Measurements from ENCODE around the gene C3orf52. TPM values are rescaled to one million over a fixed set of nuclear protein-coding genes. Genes with fewer than 3 reads are reported as not detected.

The C3orf52 gene
- total and polyA plus RNA-seq, 8 donors = 4.2 to 66.9 (median 35.1) TPM

DNA sequence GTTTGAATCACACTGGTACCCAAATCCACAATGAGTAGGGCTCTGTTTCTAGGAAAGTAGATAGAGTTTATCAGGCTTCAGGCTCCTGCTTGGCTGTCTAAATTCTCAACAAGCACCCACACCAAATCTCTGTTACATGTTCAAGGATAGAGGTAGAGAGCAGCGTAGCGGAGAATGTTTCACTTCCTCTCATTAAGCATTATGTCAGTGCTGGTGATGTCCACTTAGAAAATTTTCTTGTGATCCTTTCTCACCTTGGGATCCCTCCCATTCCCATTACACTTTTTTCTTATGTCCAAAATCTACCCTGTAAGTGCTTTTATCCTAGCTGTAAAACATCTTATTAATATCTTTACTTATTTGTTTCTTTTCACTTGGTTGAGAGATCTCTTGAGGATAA lies 81.6 kb downstream of the C3orf52 start:
- peaks cover 0 to 10% (median 7%) of the 10 kb centered on the region in 4 donors for H3K9me3 ChIP-seq
- H3K36me3 ChIP-seq = peaks cover 0 to 7% (median 2%) of the 10 kb centered on the region in 4 donors
- no peak overlapping the region for H3K27ac ChIP-seq
- no peaks in the 10 kb centered on the region for H3K4me1 ChIP-seq
- intact Hi-C loops (cut with DNase I; ENCODE audit: low total_unique reads) = no loop called here
- H3K4me3 ChIP-seq = no peak overlapping the region
- TF ChIP-seq POLR2A (IDR thresholded peaks at IDR 0.05) = no peak
- TF ChIP-seq POLR2AphosphoS5 (IDR thresholded peaks at IDR 0.05) = no peak
- TF ChIP-seq EP300 (IDR thresholded peaks at IDR 0.05) = no peak
- TF ChIP-seq CTCF (IDR thresholded peaks at IDR 0.05) = no peak
- no peaks in the 10 kb centered on the region for H3K27me3 ChIP-seq
- no peak for DNase-seq
- 86 to 95% (median 94%) methylated on average over 2 of the region's 2 CpGs for WGBS, 5 donors

Small RNA genes within 50 kb of the gene (small RNA-seq; reads per million reads assigned to genes)
- 0 reads per million in 4 donors for gene MIR567

Other genes starting within 250 kb of the C3orf52 start
- 100 to 1,000 TPM in 2 of 5 donors, 10 to 100 TPM in 3; 13.0 to 149 (median 83.3) TPM for gene PHLDB2, start 227.1 kb upstream of the C3orf52 start, total RNA-seq
- gene PHLDB2, start 227.1 kb upstream of the C3orf52 start, polyA plus RNA-seq = 10 to 100 TPM; 10.6 to 17.3 (median 13.3) TPM
- gene ABHD10, start 107.4 kb upstream of the C3orf52 start, total RNA-seq = 10 to 100 TPM in 4 of 5 donors, not detected in 1; 11.6 to 61.7 (median 27.1) TPM
- gene ABHD10, start 107.4 kb upstream of the C3orf52 start, polyA plus RNA-seq = 10 to 100 TPM; 13.5 to 15.1 (median 13.7) TPM
- 1 to 10 TPM in 1 of 5 donors, not detected in 4; 5.3 TPM for gene TAGLN3, start 87.5 kb upstream of the C3orf52 start, total RNA-seq
- gene TAGLN3, start 87.5 kb upstream of the C3orf52 start, polyA plus RNA-seq = 1 to 10 TPM in 2 of 3 donors, under 1 TPM in 1; 0.87 to 3.4 (median 1.0) TPM
- under 1 TPM in 1 of 5 donors, not detected in 4; 0.45 TPM for gene TMPRSS7, start 51.7 kb upstream of the C3orf52 start, total RNA-seq
- gene TMPRSS7, start 51.7 kb upstream of the C3orf52 start, polyA plus RNA-seq = under 1 TPM in 2 of 3 donors, not detected in 1; 0.08 to 0.12 TPM
- gene GCSAM, start 46.9 kb downstream of the C3orf52 start, total RNA-seq = 1 to 10 TPM in 1 of 5 donors, under 1 TPM in 1, not detected in 3; 0.73 to 2.3 TPM
- gene GCSAM, start 46.9 kb downstream of the C3orf52 start, polyA plus RNA-seq = 1 to 10 TPM in 1 of 3 donors, not detected in 2; 2.3 TPM
- 1 to 10 TPM in 1 of 5 donors, not detected in 4; 1.1 TPM for gene SLC9C1, start 207.8 kb downstream of the C3orf52 start, total RNA-seq
- not detected for gene SLC9C1, start 207.8 kb downstream of the C3orf52 start, polyA plus RNA-seq
- 10 to 100 TPM in 2 of 5 donors, 1 to 10 TPM in 3; 3.2 to 50.0 (median 9.0) TPM for gene CD200, start 246.8 kb downstream of the C3orf52 start, total RNA-seq
- gene CD200, start 246.8 kb downstream of the C3orf52 start, polyA plus RNA-seq = 1 to 10 TPM; 2.2 to 4.2 (median 2.7) TPM